ENCODE data around the gene TRHDE. TPM values are rescaled to one million over a fixed set of nuclear protein-coding genes. Genes with fewer than 3 reads are reported as not detected.
A peak's percentile ranks its signal among the peaks of the same experiment; 100 is the strongest.
"Not testable (repeated sequence)": the region's sequence is repeated elsewhere in the genome, so short reads cannot be mapped to it uniquely, and the experiment has no call there.

The TRHDE gene
- total RNA-seq, 1 experiment from 2014 or later = not detected

- peak; percentile 16 for DNase-seq (ENCODE audit: low spot score)
Observed at GRCh38 chr12:72622556-72622955, 350.4 kb downstream of the TRHDE start.

DNA sequence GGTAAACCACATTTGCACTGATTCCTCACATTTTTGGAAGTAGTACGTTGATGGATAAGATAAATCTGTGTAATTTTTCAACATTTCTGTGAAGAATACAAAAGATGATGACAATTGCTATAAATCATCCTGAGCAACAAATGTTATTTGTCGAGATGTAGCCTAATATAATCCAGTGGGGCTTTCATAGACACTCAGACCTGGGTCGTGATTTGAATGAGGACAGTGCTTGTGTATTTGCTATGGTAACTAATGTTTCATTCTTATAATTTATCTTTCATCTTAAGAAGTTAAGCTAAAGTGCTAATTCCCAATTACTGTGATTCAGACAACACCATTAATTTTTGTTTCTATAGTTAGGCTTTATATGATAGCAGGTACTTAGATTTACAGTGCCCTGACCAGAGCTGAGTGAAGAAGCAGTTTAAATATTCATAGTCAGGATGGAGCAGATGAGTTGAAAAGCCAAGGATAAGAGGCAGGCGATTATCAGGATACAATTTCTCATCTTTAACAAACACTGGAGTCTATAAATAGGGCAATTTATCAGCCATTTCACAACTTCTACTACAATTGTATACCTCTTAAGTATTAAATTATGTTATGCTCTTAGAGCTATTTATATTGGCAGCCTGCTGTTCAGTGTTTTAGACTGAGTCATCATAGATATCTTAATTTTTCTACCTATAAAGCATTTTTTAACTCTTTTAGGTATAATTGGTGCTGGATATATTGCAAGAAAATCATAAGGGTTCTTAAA lies 359.9 kb downstream of the TRHDE start:
- no peak for DNase-seq (ENCODE audit: low spot score)

DNA sequence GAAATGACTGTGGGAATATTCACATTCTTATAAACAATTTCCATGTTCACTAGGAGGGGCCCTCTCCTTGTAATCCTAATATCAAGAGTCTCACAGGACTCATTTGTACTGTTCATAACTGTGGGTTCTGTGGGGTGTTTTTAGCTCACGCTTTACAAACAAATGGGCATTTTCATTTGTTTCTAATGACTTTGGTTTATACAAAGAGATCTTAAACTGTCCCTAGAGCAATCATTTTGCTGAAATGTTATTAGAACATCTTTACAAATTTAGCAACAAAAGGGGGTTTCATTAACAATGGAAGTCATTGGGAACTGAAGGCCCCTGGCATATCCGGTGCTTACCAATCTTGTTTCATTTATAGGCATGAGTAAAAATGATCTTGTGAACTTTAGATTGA lies 370.5 kb downstream of the TRHDE start:
- no peak for DNase-seq (ENCODE audit: low spot score)

GRCh38 chr12:72647139-72647538 lies 375.0 kb downstream of the TRHDE start:
- DNase-seq (ENCODE audit: low spot score) = no peak

GRCh38 chr12:72658615-72659014 lies 386.4 kb downstream of the TRHDE start:
- no peak for DNase-seq (ENCODE audit: low spot score)

- DNase-seq (ENCODE audit: low spot score) = not testable (repeated sequence)
Observed at GRCh38 chr12:72660174-72660573, 388.0 kb downstream of the TRHDE start.

DNA sequence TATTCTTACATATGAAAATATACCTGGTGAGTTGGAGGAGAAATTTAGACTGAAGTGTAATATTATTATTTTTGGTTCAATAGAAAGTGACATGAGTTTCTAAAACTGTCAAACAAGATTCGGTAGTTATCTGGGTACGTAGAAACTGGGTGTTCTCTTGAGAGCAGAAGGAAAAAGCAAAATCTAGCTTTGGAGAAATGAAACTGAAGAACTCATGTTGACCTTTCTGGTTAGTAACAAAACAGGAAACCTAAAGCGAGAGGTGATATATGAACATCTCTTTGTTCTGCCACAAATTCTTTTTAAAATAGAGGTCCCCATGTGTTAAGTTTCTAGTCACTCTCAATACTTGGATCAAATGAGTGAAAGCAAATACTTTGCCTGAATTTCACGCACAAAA lies 401.7 kb downstream of the TRHDE start:
- DNase-seq (ENCODE audit: low spot score) = no peak

DNA sequence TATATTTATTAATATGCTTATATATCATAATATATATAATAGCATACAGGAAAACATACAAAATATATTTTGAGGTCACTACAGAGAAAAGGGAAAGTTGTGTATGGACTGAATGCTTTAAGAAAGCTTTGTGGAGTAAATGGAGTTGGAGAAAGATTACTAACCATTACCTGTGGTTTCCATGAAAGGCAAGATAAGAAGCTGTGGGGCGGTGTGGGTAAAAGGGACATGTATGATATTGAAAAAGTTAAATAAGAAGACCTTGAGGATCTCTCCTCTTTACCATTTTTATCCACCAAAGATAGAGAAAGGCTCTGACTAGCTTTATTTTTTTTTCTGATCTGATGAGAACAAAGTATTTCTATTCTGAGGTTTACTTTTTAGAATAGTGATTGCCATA lies 404.4 kb downstream of the TRHDE start:
- no peak for DNase-seq (ENCODE audit: low spot score)

DNA sequence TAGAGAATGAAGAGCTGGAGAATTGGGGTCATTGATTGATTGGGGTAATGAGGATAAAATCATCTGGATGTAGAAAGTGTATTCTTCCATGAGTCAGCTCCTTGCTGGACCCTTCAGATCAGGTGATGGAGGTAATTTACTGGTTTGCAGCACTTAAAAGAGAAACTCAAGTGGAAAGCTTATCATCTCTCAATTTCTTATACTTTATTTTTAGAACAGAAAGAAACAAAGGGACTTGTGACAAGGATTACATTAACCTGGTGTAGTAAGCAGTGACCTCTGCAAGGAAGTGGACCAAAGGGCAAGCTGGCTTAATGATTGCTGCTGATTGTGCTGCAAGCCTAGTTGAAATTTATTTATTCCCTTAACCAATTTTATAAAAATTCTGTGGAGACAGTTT lies 405.0 kb downstream of the TRHDE start:
- no peak for DNase-seq (ENCODE audit: low spot score)

GRCh38 chr12:72677846-72678245 lies 405.7 kb downstream of the TRHDE start:
- DNase-seq (ENCODE audit: low spot score) = no peak

DNA sequence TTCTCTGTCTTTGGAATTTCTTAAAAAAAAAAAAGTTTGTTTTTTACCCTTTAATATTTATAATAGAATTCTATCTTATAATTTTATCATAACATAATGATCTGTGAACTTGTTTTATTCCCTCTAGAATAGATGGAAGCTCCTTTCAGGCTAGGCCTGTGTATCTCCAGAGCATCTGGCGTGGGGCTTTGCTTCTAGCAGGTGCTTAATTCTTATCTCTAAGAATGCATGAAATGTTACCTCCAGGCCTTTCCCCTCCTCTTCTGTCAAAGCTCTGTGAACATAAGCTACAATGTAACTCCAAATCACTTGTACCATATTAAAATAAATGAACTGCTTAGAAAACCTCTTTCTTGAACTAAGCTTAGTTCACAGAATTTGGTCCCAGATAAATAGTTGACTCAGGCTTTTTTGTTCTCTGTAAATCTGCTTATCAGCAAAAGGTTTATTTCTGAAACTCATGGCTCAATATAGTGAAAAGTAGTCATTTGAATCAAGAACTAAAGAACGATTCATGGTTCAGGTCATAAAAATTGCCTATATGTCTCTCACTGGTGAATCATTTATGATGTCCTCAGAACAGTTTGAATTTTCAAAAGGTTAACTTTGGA lies 407.1 kb downstream of the TRHDE start:
- no peak for DNase-seq (ENCODE audit: low spot score)

GRCh38 chr12:72681028-72681427 lies 408.9 kb downstream of the TRHDE start:
- no peak for DNase-seq (ENCODE audit: low spot score)

- no peak for DNase-seq (ENCODE audit: low spot score)
Observed at GRCh38 chr12:72684491-72684890, 412.3 kb downstream of the TRHDE start.

DNA sequence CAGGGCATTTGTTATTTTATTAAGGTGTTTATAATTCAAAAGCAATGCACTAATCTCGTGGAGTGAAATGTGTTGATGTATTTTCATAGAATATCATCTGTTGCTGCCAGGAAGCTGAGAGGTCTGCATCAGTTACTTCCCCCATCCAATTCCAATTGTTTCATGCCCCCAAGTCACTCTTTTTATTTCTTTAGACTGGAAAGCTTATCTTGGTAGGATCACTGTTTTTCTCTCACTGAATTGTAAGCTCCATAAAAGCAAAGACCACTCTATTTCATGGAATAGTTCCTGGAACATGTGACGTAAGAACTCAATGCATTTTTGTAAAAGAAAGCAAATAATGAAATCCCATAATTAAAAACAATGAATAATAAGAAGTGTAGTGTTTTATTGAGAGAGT lies 420.2 kb downstream of the TRHDE start:
- DNase-seq (ENCODE audit: low spot score) = no peak

GRCh38 chr12:72694193-72694592 lies 422.0 kb downstream of the TRHDE start:
- DNase-seq (ENCODE audit: low spot score) = no peak

- DNase-seq (ENCODE audit: low spot score) = peak; percentile 5
Observed at GRCh38 chr12:72699362-72699761, 427.2 kb downstream of the TRHDE start.

GRCh38 chr12:72712025-72712424 lies 439.9 kb downstream of the TRHDE start:
- not testable (repeated sequence) for DNase-seq (ENCODE audit: low spot score)

- DNase-seq (ENCODE audit: low spot score) = no peak
Observed at GRCh38 chr12:72716221-72716620, 444.1 kb downstream of the TRHDE start.

- no peak for DNase-seq (ENCODE audit: low spot score)
Observed at GRCh38 chr12:72717036-72717435, 444.9 kb downstream of the TRHDE start.

Data from HT-29 (cell line).